CD8-positive, alpha-beta memory T cell (primary cell): Measurements from ENCODE around the gene DDX31. TPM values are rescaled to one million over a fixed set of nuclear protein-coding genes. Genes with fewer than 3 reads are reported as not detected.
"Not testable (repeated sequence)": the region's sequence is repeated elsewhere in the genome, so short reads cannot be mapped to it uniquely, and the experiment has no call there.

ENCODE experiments used
- CTCF ChIA-PET: fragments of 350-600 bp; sonication (Branson Sonifier 250); formaldehyde crosslinking; loops from one replicate; lab custom pipeline; 2021; ENCODE audit warnings: antibody characterized with exemption; lab: Charles Lee
- POLR2A ChIA-PET: fragments of 350-600 bp; sonication (Branson Sonifier 250); formaldehyde crosslinking; loops from one replicate; lab custom pipeline; 2021; ENCODE audit warnings: antibody characterized with exemption; lab: Charles Lee
- DNase-seq, 5 donors: peaks; one replicate each; pipeline versions ENCODE4 v3.0.0 to v3.0.0-alpha.2; 2020 to 2022; ENCODE audit warnings: mixed read lengths in 1 of 5
- H3K27ac ChIP-seq: one replicate; pipeline ENCODE4 v1.7.0; 2013; ENCODE audit warnings: low read depth, mild to moderate bottlenecking, low read length, moderate library complexity
- H3K27me3 ChIP-seq: 2 replicates; pipeline ENCODE4 v1.7.0; 2013; ENCODE audit warnings: low read length, mild to moderate bottlenecking; ENCODE audit not compliant: insufficient read depth, poor library complexity, severe bottlenecking
- H3K36me3 ChIP-seq: 2 replicates; pipeline ENCODE4 v1.7.0; 2013; ENCODE audit warnings: mild to moderate bottlenecking, low read length, moderate library complexity; ENCODE audit not compliant: insufficient read depth
- H3K4me1 ChIP-seq: 2 replicates; pipeline ENCODE4 v1.7.0; 2013; ENCODE audit warnings: mild to moderate bottlenecking, low read length, moderate library complexity; ENCODE audit not compliant: insufficient read depth
- H3K4me3 ChIP-seq: 2 replicates; pipeline ENCODE4 v1.7.0; 2013; ENCODE audit warnings: mild to moderate bottlenecking, low read length
- H3K9me3 ChIP-seq: 2 replicates; pipeline ENCODE4 v1.7.0; 2013; ENCODE audit warnings: mild to moderate bottlenecking, low read length
- H3K27ac Mint-ChIP-seq, 8 donors: one replicate each; pipeline ENCODE4 v1.8.0; 2020 to 2021; ENCODE audit warnings: mixed read lengths in 8 of 8, mild to moderate bottlenecking in 6 of 8, inconsistent platforms in 3 of 8, moderate library complexity in 3 of 8
- H3K27me3 Mint-ChIP-seq, 2 donors: one replicate each; pipeline ENCODE4 v1.8.0; 2020 to 2021; ENCODE audit warnings: mixed read lengths in 2 of 2, mild to moderate bottlenecking in 1 of 2, moderate library complexity in 1 of 2
- H3K36me3 Mint-ChIP-seq, 3 donors: one replicate each; pipeline ENCODE4 v1.8.0; 2020 to 2021; ENCODE audit warnings: mixed read lengths in 3 of 3, inconsistent platforms in 1 of 3, mild to moderate bottlenecking in 1 of 3
- H3K4me1 Mint-ChIP-seq, 3 donors: one replicate each; pipeline ENCODE4 v1.8.0; 2020 to 2021; ENCODE audit warnings: mixed read lengths in 3 of 3, inconsistent platforms in 1 of 3, mild to moderate bottlenecking in 1 of 3
- H3K4me3 Mint-ChIP-seq, 7 donors: one replicate each; pipeline ENCODE4 v1.8.0; 2020 to 2021; ENCODE audit warnings: mixed read lengths in 7 of 7, mild to moderate bottlenecking in 6 of 7, moderate library complexity in 4 of 7, inconsistent platforms in 2 of 7
- H3K9me3 Mint-ChIP-seq, 5 donors: one replicate each; pipeline ENCODE4 v1.8.0; 2020 to 2022; ENCODE audit warnings: mixed read lengths in 5 of 5, mild to moderate bottlenecking in 3 of 5, moderate library complexity in 2 of 5, inconsistent platforms in 1 of 5
- polyA plus RNA-seq: library from polyadenylated mRNA; unstranded; fragments of 300-500 nt; fragmentation: Illumina TruSeq; gene quantifications from one replicate; pipeline ENCODE4 v1.2.3, GENCODE V29; 2021
- total RNA-seq, 2 experiments: library from RNA; stranded (reverse); gene quantifications; one replicate each; pipeline ENCODE4 v1.2.3, GENCODE V29; 2021

DDX31 gene
- 10 to 100 TPM; 28.6 to 31.3 TPM for total RNA-seq
- 7.8 TPM for polyA plus RNA-seq

- no peaks in the 10 kb centered on the region for H3K27me3 ChIP-seq
- peaks cover 24% of the 10 kb centered on the region for H3K4me1 ChIP-seq
- H3K27ac Mint-ChIP-seq, result peak within 1 kb of the TSS; percentile 94 to 99 (median 96)
- peak within 1 kb of the TSS; percentile 88 to 98 (median 92) for H3K4me3 Mint-ChIP-seq
- H3K9me3 Mint-ChIP-seq, result no peaks in the 10 kb centered on the region
- ChIA-PET CTCF (interaction anchor here (0.6 to 1.1 kb wide), 2 partner anchors 259 to 1491 kb away, joined by 3 read pairs; partner anchors contain the start of gene CFAP77), POLR2A (interaction anchor here (0.6 to 1.9 kb wide), 7 partner anchors 22 to 360 kb away, joined by 3 to 14 read pairs (median 3); partner anchors contain the start of genes SETX and TSC1)
- H3K4me1 Mint-ChIP-seq, result peaks cover 49 to 67% (median 67%) of the 10 kb centered on the region in 3 donors
- peak within 1 kb of the TSS; percentile 99 for H3K4me3 ChIP-seq
- H3K9me3 ChIP-seq, result no peaks in the 10 kb centered on the region
- H3K36me3 Mint-ChIP-seq, result peaks cover 0 to 21% (median 0%) of the 10 kb centered on the region in 3 donors
- DNase-seq, result peak; percentile 81 to 91 (median 85)
- no peaks in the 10 kb centered on the region for H3K36me3 ChIP-seq
- H3K27me3 Mint-ChIP-seq, result peaks cover 0 to 2% of the 10 kb centered on the region in 2 donors
- peak within 1 kb of the TSS; percentile 99 for H3K27ac ChIP-seq
Observed at GRCh38 chr9:132669698-132670456, at the start of gene DDX31. DDX31 (minus strand) TSS chr9:132669983; CDS start chr9:132669934, 49 bp downstream.

- H3K4me1 Mint-ChIP-seq, H3K27me3 ChIP-seq, H3K9me3 ChIP-seq, H3K27ac ChIP-seq, H3K36me3 ChIP-seq, H3K4me3 ChIP-seq, DNase-seq, CTCF ChIA-PET, H3K9me3 Mint-ChIP-seq, H3K4me3 Mint-ChIP-seq, POLR2A ChIA-PET, H3K4me1 ChIP-seq, H3K36me3 Mint-ChIP-seq: not testable (repeated sequence)
- Mint-ChIP-seq H3K27ac (peak overlapping the region in 2 of 8 donors; percentile 6 to 34), H3K27me3 (peaks cover 27 to 38% of the 10 kb centered on the region in 2 donors)
Observed at GRCh38 chr9:132718381-132718928, 48.7 kb upstream of the DDX31 start.

GRCh38 chr9:132717326-132717945 lies 47.7 kb upstream of the DDX31 start:
- Histone ChIP-seq H3K27me3 (no peaks in the 10 kb centered on the region), H3K27ac (no peak overlapping the region), H3K36me3 (no peaks in the 10 kb centered on the region), H3K4me3 (no peak overlapping the region), H3K9me3 (no peaks in the 10 kb centered on the region), H3K4me1 (no peaks in the 10 kb centered on the region)
- no peak overlapping the region for H3K4me3 Mint-ChIP-seq
- peaks cover 0 to 1% (median 0%) of the 10 kb centered on the region in 5 donors for H3K9me3 Mint-ChIP-seq
- no peak overlapping the region for H3K27ac Mint-ChIP-seq
- H3K4me1 Mint-ChIP-seq, result no peaks in the 10 kb centered on the region
- no peaks in the 10 kb centered on the region for H3K36me3 Mint-ChIP-seq
- H3K27me3 Mint-ChIP-seq, result peaks cover 23 to 36% of the 10 kb centered on the region in 2 donors
- no peak for DNase-seq
- POLR2A ChIA-PET, result no interaction called here
- CTCF ChIA-PET, result no interaction called here

DNA sequence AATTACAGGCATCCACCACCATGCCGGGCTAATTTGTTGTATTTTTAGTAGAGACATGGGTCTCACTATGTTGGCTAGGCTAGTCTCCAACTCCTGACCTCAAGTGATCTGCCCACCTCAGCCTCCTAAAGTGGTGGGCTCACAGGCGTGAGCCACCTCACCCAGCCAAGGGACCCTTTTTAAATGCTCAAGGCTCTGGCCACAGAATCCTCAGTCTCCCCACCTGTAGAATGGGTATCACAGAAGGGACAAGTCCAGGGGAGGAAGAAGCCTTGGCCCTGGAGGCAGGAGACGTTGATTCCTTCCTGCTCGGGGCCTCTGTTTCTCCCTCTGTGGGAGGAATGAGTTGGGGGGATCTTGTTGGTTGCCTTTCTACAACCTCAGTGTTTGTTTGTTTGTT lies 46.2 kb upstream of the DDX31 start:
- H3K27ac Mint-ChIP-seq, result no peak overlapping the region
- H3K9me3 Mint-ChIP-seq, result peaks cover 0 to 1% (median 0%) of the 10 kb centered on the region in 5 donors
- DNase-seq, result no peak
- no peaks in the 10 kb centered on the region for H3K4me1 ChIP-seq
- no peak overlapping the region for H3K27ac ChIP-seq
- no peak overlapping the region for H3K4me3 Mint-ChIP-seq
- no peak overlapping the region for H3K4me3 ChIP-seq
- no peaks in the 10 kb centered on the region for H3K27me3 ChIP-seq
- no peaks in the 10 kb centered on the region for H3K9me3 ChIP-seq
- peaks cover 23 to 36% of the 10 kb centered on the region in 2 donors for H3K27me3 Mint-ChIP-seq
- ChIA-PET CTCF (no interaction called here), POLR2A (no interaction called here)
- H3K36me3 ChIP-seq, result no peaks in the 10 kb centered on the region
- no peaks in the 10 kb centered on the region for H3K4me1 Mint-ChIP-seq
- no peaks in the 10 kb centered on the region for H3K36me3 Mint-ChIP-seq

- no peaks in the 10 kb centered on the region for H3K36me3 Mint-ChIP-seq
- CTCF ChIA-PET, result no interaction called here
- H3K4me3 Mint-ChIP-seq, result no peak overlapping the region
- peaks cover 0 to 1% (median 0%) of the 10 kb centered on the region in 5 donors for H3K9me3 Mint-ChIP-seq
- POLR2A ChIA-PET, result no interaction called here
- H3K27me3 Mint-ChIP-seq, result peaks cover 13 to 33% of the 10 kb centered on the region in 2 donors
- no peak overlapping the region for H3K27ac Mint-ChIP-seq
- H3K9me3 ChIP-seq, result no peaks in the 10 kb centered on the region
- no peak overlapping the region for H3K4me3 ChIP-seq
- H3K27me3 ChIP-seq, result no peaks in the 10 kb centered on the region
- H3K4me1 ChIP-seq, result no peaks in the 10 kb centered on the region
- no peak overlapping the region for H3K27ac ChIP-seq
- no peaks in the 10 kb centered on the region for H3K4me1 Mint-ChIP-seq
- no peaks in the 10 kb centered on the region for H3K36me3 ChIP-seq
- DNase-seq, result no peak
Observed at GRCh38 chr9:132712753-132713152, 43.0 kb upstream of the DDX31 start.

DNA sequence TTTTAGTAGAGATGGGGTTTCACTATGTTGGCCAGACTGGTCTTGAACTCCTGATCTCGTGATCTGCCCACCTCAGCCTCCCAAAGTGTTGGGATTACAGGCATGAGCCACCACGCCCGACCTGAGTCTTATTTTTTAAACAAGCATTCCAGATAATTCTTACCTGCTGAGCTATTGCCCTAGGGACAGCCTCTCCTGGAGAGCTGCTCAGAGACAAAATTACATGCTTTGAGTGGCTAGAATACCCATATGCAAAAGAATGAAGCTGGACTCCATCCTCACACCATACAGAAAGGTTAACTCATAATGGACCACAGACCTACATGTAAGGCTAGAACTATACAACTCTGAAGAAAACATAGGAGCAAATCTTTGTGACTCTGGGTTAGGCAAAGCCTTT lies 42.1 kb upstream of the DDX31 start:
- H3K4me3 Mint-ChIP-seq, result no peak overlapping the region
- ChIA-PET CTCF (no interaction called here), POLR2A (no interaction called here)

DNA sequence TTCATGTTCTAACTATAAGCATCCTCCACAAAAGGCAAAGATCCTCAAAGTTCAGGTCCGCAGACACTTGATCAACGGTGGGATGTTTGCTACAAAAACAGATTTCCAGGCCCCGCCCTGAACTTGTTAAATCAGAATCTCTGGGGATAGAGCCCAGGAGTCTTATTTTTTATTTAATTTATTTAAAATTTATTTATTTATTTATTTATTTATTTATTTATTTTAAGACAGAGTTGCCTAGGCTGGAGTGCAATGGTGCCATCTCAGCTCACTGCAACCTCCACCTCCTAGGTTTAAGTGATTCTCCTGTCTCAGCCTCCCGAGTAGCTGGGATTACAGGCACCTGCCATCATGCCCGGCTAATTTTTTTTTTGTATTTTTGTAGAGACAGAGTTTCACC lies 41.4 kb upstream of the DDX31 start:
- H3K27ac ChIP-seq, H3K27ac Mint-ChIP-seq, H3K4me3 ChIP-seq, H3K4me3 Mint-ChIP-seq, H3K36me3 Mint-ChIP-seq, H3K4me1 Mint-ChIP-seq, H3K9me3 ChIP-seq, H3K4me1 ChIP-seq, POLR2A ChIA-PET, H3K36me3 ChIP-seq, H3K27me3 ChIP-seq, H3K9me3 Mint-ChIP-seq, DNase-seq, CTCF ChIA-PET: not testable (repeated sequence)
- peaks cover 10 to 32% of the 10 kb centered on the region in 2 donors for H3K27me3 Mint-ChIP-seq

More for the DNA sequence above, 42.1 kb upstream of the DDX31 start:
- Histone ChIP-seq H3K36me3 (no peaks in the 10 kb centered on the region), H3K4me1 (no peaks in the 10 kb centered on the region), H3K27me3 (no peaks in the 10 kb centered on the region), H3K4me3 (no peak overlapping the region), H3K9me3 (no peaks in the 10 kb centered on the region), H3K27ac (no peak overlapping the region)
- no peak overlapping the region for H3K27ac Mint-ChIP-seq
- peaks cover 8 to 27% of the 10 kb centered on the region in 2 donors for H3K27me3 Mint-ChIP-seq
- no peak for DNase-seq
- no peaks in the 10 kb centered on the region for H3K4me1 Mint-ChIP-seq
- H3K36me3 Mint-ChIP-seq, result no peaks in the 10 kb centered on the region
- H3K9me3 Mint-ChIP-seq, result peaks cover 0 to 1% (median 0%) of the 10 kb centered on the region in 5 donors

DNA sequence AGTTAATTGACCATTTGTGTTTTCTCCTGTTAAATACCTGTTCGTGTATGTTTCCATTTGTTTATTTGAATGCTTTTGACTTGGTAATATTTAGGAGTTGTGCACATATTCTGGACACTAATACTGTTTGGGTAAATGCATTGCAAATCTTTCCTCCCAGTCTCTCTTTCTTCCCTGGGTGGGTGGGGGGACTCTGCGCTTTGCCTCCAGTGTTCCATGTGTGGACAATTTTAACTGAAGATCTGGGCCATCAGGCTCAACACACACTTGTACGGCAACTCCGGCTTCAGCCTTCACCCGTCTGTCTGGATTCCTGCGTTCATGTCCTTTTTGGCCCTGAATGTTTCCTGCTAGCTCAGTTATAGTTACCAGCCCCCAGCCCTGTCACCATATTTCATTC lies 40.5 kb upstream of the DDX31 start:
- no peaks in the 10 kb centered on the region for H3K4me1 ChIP-seq
- Mint-ChIP-seq H3K36me3 (no peaks in the 10 kb centered on the region), H3K9me3 (no peaks in the 10 kb centered on the region), H3K27ac (no peak overlapping the region), H3K4me1 (no peaks in the 10 kb centered on the region), H3K4me3 (no peak overlapping the region), H3K27me3 (peaks cover 10 to 31% of the 10 kb centered on the region in 2 donors)
- ChIA-PET POLR2A (no interaction called here), CTCF (no interaction called here)
- H3K4me3 ChIP-seq, result no peak overlapping the region
- H3K27ac ChIP-seq, result no peak overlapping the region
- no peak for DNase-seq
- H3K36me3 ChIP-seq, result no peaks in the 10 kb centered on the region
- H3K27me3 ChIP-seq, result no peaks in the 10 kb centered on the region
- no peaks in the 10 kb centered on the region for H3K9me3 ChIP-seq
